Thyroid gland (tissue), 4 donors: ENCODE measurements around the gene P2RX4.

Source experiments
- CTCF ChIP-seq, 6 experiments: fragments of 200-600 bp in 3 of 6; fragments of 450-650 bp in 3 of 6; sonication (generic) in 3 of 6; IDR thresholded peaks; one replicate each; pipeline ENCODE4 v1.5.1; 2016 to 2019; ENCODE audit warnings: antibody characterized with exemption in 6 of 6, mild to moderate bottlenecking in 2 of 6, inconsistent platforms in 1 of 6, moderate library complexity in 1 of 6
- POLR2A ChIP-seq, 2 donors: fragments of 450-650 bp; IDR thresholded peaks; one replicate each; pipeline ENCODE4 v1.6.1; 2017; ENCODE audit warnings: antibody characterized with exemption in 2 of 2, mild to moderate bottlenecking in 2 of 2, moderate library complexity in 1 of 2

DNA sequence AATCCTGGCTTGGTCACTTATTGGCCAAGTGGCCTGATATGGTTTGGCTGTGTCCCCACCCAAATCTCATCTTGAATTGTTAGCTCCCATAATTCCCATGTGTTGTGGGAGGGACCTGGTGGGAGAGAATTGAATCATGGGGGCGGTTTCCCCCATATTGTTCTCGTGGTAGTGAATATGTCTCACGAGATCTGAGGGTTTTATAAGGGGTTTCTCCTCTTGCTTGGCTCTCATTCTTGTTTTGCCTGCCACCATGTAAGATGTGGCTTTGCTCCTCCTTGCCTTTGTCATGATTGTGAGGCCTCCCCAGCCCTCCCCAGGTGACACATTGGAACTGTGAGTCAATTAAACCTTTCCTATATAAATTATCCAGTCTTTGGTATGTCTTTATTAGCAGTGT lies 18.8 kb upstream of the P2RX4 start:
- TF ChIP-seq CTCF (IDR thresholded peaks at IDR 0.05) (no peak), POLR2A (IDR thresholded peaks at IDR 0.05) (no peak)
